Measurements from ENCODE around the gene ENKUR.

- TF ChIP-seq CTCF (IDR thresholded peaks at IDR 0.05 in 8 of 11, conservative IDR thresholded peaks at IDR 0.05 in 3 of 11) (no peak), POLR2A (IDR thresholded peaks at IDR 0.05) (no peak)
Observed at GRCh38 chr10:24983130-24983529, 32.8 kb downstream of the ENKUR start.
